ENCODE data around the gene TFDP2. TPM values are rescaled to one million over a fixed set of nuclear protein-coding genes. Genes with fewer than 3 reads are reported as not detected.

Gene TFDP2
- total RNA-seq, 2 experiments from 2014 or later, result 99.9 to 169 TPM

GRCh38 chr3:141998669-141999290 lies 150.6 kb downstream of the TFDP2 start:
- intact Hi-C loops (cut with micrococcal nuclease; ENCODE audit: unreplicated experiment), result no loop called here
- ChIA-PET CTCF (ENCODE audit: unreplicated experiment) (no interaction called here), POLR2A (interaction anchor here (0.6 kb wide), 1 partner anchor 174 kb away, joined by 3 read pairs; no protein-coding TSS in a partner anchor)

DNA sequence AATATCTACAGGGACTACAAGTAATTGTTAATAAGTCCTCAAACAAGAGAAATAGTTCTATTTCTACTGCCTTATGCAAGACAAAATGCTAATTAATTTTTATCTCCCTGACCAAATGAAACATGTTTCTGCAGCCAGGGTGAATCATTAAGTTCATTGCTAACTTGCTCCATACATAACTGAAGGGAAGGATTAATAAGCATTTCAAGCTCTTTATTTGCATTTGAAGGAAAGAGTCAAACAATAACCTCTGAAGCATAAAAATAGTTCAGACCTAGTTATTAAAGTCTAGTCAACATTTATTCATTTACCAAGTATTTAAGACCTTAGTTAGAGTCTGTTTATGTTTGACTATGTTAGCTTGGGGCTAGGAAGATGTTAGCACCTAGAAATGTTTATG lies 152.9 kb downstream of the TFDP2 start:
- Histone ChIP-seq H3K4me3 (ENCODE audit: low read depth, low read length, poor library complexity, severe bottlenecking) (no peak overlapping the region), H3K4me1 (ENCODE audit: insufficient read depth, low read length, poor library complexity, severe bottlenecking) (peaks cover 13% of the 10 kb centered on the region), H4K20me1 (ENCODE audit: insufficient read depth, low read length) (0 out of 2 replicates have a peak, but pooled peaks cover 4% of the 10 kb centered on the region), H3K9me3 (ENCODE audit: low read length) (no peaks in the 10 kb centered on the region), H3K79me2 (ENCODE audit: insufficient read depth, low read depth, low read length) (peaks cover 13% of the 10 kb centered on the region; the same call in 1 of the 2 replicates), H3K9me2 (ENCODE audit: insufficient read depth, low read length) (no peaks in the 10 kb centered on the region), H3K4me2 (ENCODE audit: low read length) (no peak overlapping the region), H3K36me3 (ENCODE audit: insufficient read depth, low read length) (peaks cover 83% of the 10 kb centered on the region), H3K27ac (ENCODE audit: low read depth, low read length, poor library complexity, severe bottlenecking) (no peak overlapping the region), H2AFZ (ENCODE audit: low read length) (no peak overlapping the region)
- TF ChIP-seq CTCF (conservative IDR thresholded peaks at IDR 0.05; ENCODE audit: low read length) (no peak), EZH2phosphoT487 (IDR thresholded peaks at IDR 0.05; ENCODE audit: borderline replicate concordance, low read depth, low read length) (no peak)
- CTCF ChIA-PET (ENCODE audit: unreplicated experiment), result no interaction called here
- intact Hi-C loops (cut with micrococcal nuclease; ENCODE audit: unreplicated experiment), result no loop called here
- no TSS peak for BruUV-seq (replicated peaks)
- DNase-seq (ENCODE audit: low spot score), result no peak
- POLR2A ChIA-PET, result interaction anchor here (1.1 kb wide), 1 partner anchor 19 kb away, joined by 3 read pairs; no protein-coding TSS in a partner anchor

More at GRCh38 chr3:141998669-141999290, 150.6 kb downstream of the TFDP2 start:
- BruUV-seq (replicated peaks), result no TSS peak
- Histone ChIP-seq H2AFZ (ENCODE audit: low read length) (no peak overlapping the region), H3K4me2 (ENCODE audit: low read length) (no peak overlapping the region), H3K27ac (ENCODE audit: low read depth, low read length, poor library complexity, severe bottlenecking) (no peak overlapping the region), H4K20me1 (ENCODE audit: insufficient read depth, low read length) (0 out of 2 replicates have a peak, but pooled peaks cover 4% of the 10 kb centered on the region), H3K9me3 (ENCODE audit: low read length) (no peaks in the 10 kb centered on the region), H3K9me2 (ENCODE audit: insufficient read depth, low read length) (no peaks in the 10 kb centered on the region), H3K4me3 (ENCODE audit: low read depth, low read length, poor library complexity, severe bottlenecking) (no peak overlapping the region), H3K4me1 (ENCODE audit: insufficient read depth, low read length, poor library complexity, severe bottlenecking) (no peaks in the 10 kb centered on the region), H3K36me3 (ENCODE audit: insufficient read depth, low read length) (peaks cover 79% of the 10 kb centered on the region), H3K79me2 (ENCODE audit: insufficient read depth, low read depth, low read length) (peaks cover 18% of the 10 kb centered on the region; the same call in 1 of the 2 replicates)
- TF ChIP-seq EZH2phosphoT487 (IDR thresholded peaks at IDR 0.05; ENCODE audit: borderline replicate concordance, low read depth, low read length) (no peak), CTCF (conservative IDR thresholded peaks at IDR 0.05; ENCODE audit: low read length) (peak; percentile 51)
- no peak for DNase-seq (ENCODE audit: low spot score)

- H3K4me1 ChIP-seq (ENCODE audit: insufficient read depth, low read length, poor library complexity, severe bottlenecking), result peaks cover 13% of the 10 kb centered on the region
- no peaks in the 10 kb centered on the region for H3K9me3 ChIP-seq (ENCODE audit: low read length)
- peaks cover 80% of the 10 kb centered on the region for H3K36me3 ChIP-seq (ENCODE audit: insufficient read depth, low read length)
- no peaks in the 10 kb centered on the region for H3K9me2 ChIP-seq (ENCODE audit: insufficient read depth, low read length)
- ChIA-PET POLR2A (no interaction called here), CTCF (ENCODE audit: unreplicated experiment) (no interaction called here)
- H3K4me2 ChIP-seq (ENCODE audit: low read length), result no peak overlapping the region
- intact Hi-C loops (cut with micrococcal nuclease; ENCODE audit: unreplicated experiment), result no loop called here
- H4K20me1 ChIP-seq (ENCODE audit: insufficient read depth, low read length), result 0 out of 2 replicates have a peak, but pooled peaks cover 4% of the 10 kb centered on the region
- H2AFZ ChIP-seq (ENCODE audit: low read length), result no peak overlapping the region
- H3K27ac ChIP-seq (ENCODE audit: low read depth, low read length, poor library complexity, severe bottlenecking), result no peak overlapping the region
- no TSS peak for BruUV-seq (replicated peaks)
- no peak overlapping the region for H3K4me3 ChIP-seq (ENCODE audit: low read depth, low read length, poor library complexity, severe bottlenecking)
- TF ChIP-seq CTCF (conservative IDR thresholded peaks at IDR 0.05; ENCODE audit: low read length) (no peak), EZH2phosphoT487 (IDR thresholded peaks at IDR 0.05; ENCODE audit: borderline replicate concordance, low read depth, low read length) (no peak)
- H3K79me2 ChIP-seq (ENCODE audit: insufficient read depth, low read depth, low read length), result peaks cover 12% of the 10 kb centered on the region; the same call in 1 of the 2 replicates
- DNase-seq (ENCODE audit: low spot score), result no peak
Measured at GRCh38 chr3:141994856-141995255, 154.5 kb downstream of the TFDP2 start.
